Hippocampal formation (tissue), 2 donors: ENCODE results near the gene ZBTB46.

Experiments used
- DNase-seq, 2 donors: peaks; one replicate each; lab custom pipeline; 2025; lab: John Stamatoyannopoulos, UW

The ZBTB46 gene

GRCh38 chr20:63745961-63746731 is 84.9 kb downstream of the ZBTB46 start:
- DNase-seq, result no peak

DNA sequence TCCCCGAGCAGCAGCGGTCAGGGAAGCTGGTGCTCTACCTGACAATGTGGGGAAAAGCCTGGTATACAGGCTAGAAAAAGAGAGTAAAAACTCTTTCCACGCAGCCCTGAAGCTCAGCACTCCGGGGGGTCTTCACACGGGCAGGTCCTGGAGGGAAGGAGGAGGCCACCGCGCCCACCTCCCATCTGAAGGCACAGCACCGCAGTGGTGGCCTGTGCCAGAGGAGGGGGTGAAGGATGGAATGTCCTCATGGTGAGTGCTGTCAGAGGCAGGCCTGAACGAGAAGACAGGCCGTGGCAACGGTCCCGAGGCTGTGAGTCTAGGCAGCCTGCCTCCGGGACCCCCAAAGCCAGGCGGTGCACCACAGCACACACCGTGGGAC is 85.6 kb downstream of the ZBTB46 start:
- no peak for DNase-seq

DNA sequence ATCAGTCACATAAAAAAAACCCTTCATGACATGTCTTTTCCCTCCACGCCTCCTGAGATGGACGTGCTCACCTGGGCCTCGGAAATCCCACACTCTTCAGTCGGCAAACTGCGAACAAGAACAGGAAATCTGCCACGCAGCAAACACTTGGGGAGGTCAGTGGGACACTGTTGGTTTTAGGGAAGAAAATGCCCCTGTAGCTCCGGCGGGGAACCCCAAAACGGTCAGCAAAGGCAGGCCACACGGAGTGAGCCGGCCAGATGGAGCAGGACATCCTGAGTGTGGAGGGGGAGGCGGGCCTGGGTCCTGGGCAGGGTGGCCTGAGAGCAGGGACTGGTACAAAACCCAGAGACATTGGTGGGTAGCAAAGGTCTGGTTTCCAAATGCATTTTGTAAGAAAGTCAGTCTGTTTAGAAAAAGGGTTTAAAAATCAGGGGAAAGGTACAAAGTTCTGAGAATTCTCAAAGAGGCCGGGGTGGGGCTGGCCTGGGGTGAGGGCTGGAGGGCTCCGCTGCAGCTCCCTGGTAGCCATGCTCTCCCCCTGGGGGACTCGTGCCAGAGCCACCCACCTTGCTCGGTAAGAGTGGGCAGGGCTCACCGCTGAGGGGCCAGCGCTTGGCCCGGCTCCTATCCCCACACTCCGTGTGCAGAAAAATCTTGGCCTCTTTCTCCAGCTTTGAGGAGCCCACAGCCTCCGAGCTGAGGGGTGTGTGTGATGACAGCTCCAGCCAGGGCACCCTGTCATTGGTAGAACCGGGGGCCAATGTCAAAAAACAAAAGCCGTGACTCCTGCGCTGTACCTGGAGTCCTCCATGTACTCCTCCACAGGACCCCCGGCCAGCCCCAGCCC is 86.3 kb downstream of the ZBTB46 start:
- DNase-seq, result no peak

- DNase-seq, result no peak
Measured at GRCh38 chr20:63744158-63744557, 86.9 kb downstream of the ZBTB46 start.

GRCh38 chr20:63743210-63743970 is 87.7 kb downstream of the ZBTB46 start:
- DNase-seq, result no peak

DNA sequence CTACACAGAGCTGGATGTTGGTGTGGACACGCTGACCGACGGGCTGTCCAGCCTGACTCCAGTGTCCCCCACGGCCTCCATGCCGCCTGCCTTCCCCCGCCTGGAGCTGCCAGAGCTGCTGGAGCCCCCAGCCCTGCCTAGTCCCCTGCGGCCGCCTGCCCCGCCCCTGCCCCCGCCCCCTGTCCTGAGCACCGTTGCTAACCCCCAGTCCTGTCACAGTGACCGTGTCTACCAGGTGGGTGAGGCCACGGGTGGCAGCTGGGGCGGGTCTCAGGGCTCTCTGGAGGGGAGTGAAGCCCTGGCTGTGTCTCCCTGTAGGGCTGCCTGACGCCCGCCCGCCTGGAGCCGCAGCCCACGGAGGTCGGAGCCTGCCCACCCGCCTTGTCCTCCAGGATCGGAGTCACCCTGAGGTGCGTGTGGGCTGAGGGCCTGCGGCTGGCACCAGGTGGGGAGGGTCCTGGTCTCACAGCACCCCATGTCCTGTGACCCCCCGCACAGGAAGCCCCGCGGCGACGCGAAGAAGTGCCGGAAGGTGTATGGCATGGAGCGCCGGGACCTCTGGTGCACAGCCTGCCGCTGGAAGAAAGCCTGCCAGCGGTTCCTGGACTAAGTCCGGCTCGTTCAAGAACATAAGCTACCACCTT is 88.6 kb downstream of the ZBTB46 start:
- no peak for DNase-seq

DNA sequence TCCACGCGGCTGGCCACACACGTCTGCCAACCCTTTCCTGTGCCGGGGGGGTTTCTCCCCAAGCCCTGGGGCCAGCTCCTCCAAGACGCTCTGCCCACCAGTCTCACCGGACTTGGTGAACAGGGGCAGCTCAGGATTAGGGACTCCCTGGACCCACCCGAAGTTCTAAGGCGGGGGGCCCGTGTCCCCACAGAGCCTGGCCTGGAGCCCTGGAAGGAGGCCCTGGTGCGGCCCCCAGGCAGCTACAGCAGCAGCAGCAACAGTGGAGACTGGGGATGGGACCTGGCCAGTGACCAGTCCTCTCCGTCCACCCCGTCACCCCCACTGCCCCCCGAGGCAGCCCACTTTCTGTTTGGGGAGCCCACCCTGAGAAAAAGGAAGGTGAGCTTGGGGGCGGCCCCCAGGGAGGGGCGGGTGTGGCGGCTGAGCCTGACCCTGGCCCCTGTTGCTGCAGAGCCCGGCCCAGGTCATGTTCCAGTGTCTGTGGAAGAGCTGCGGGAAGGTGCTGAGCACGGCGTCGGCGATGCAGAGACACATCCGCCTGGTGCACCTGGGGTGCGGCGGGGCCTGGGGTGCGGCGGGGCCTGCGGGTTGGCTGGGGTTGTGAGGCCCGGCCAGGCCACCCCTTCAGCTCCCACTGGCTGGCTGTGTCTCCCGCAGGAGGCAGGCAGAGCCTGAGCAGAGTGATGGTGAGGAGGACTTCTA is 89.2 kb downstream of the ZBTB46 start:
- no peak for DNase-seq

GRCh38 chr20:63741354-63741675 is 89.7 kb downstream of the ZBTB46 start:
- no peak for DNase-seq

GRCh38 chr20:63740627-63741353 is 90.3 kb downstream of the ZBTB46 start:
- DNase-seq, result peak; percentile 43 to 74

DNA sequence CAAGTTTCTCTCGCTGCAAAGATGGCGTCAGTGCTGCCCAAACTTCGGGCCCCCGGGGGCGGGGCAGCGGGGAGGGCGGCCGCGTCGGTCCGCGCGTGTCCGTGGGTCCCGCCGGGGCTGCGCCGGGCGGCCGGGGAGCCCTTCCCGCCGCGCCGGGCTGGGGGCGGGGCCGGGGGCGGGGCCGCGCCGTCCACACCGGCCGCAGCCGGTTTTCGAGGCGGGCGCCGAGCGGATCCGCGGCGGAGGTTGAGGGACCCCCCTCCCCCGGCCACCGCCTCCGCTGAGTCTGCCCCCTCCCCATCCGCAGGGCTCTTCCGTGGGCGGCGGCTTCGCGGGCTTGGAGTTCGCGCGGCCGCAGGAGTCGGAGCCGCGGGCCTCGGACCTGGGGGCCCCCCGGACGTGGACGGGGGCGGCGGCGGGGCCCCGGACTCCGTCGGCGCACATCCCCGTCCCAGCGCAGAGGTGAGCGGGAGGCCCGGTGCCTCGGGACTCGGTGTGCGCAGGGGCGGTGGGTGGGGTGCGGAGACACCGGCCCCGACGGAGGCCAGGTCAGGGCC is 90.9 kb downstream of the ZBTB46 start:
- no peak for DNase-seq

DNA sequence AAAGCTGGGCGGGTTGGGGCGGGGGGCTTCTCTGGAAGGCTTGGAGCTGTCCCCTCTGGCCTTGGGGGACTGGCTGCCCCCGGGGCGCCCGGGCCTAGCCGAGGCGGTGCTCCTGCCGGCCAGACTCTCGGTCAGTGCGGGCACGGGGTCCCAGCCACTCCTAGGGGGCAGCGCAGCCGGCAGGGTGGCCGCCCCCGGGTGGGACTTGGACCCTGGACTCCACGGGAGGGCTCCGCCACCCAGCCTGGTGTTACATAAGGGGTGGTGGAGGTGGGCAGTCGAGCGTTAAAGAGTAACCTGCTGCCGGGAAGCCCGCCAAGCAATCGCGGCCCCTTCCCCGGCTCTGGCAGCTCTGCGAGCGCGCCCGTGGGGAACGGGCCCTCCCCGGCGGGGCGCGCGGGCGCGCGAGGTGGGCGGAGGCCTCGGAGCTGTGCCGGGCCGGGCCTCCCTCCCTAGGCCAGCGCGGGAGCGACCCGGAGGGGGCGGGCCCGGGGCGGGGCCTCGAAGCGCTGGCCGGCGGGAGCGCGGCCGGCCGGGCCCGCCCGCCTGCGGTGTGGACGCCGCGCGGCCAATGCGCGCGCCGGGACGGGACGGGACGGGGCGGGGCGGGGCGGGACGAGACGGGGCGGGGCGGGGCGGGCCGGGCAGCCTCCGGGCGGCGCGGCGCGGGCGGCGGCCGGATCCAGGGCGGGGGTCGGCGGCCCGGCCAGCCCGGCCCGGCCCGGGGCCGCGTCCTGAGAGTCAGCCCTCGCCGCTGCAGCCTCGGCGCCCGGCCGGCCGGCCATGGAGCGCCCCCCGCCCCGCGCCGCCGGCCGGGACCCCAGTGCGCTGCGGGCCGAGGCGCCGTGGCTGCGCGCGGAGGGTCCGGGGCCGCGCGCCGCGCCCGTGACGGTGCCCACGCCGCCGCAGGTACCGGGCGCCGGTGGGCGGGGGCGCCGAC is 91.7 kb downstream of the ZBTB46 start, which contains the start of gene SLC2A4RG:
Gene SLC2A4RG, plus strand, starts transcription at position 647 of the 940 bp plus-strand sequence. Its CDS starts 137 bp downstream, at position 784.
- DNase-seq, result peak; percentile 57 to 70

- no peak for DNase-seq
Measured at GRCh38 chr20:63738687-63739129, 92.4 kb downstream of the ZBTB46 start.

DNA sequence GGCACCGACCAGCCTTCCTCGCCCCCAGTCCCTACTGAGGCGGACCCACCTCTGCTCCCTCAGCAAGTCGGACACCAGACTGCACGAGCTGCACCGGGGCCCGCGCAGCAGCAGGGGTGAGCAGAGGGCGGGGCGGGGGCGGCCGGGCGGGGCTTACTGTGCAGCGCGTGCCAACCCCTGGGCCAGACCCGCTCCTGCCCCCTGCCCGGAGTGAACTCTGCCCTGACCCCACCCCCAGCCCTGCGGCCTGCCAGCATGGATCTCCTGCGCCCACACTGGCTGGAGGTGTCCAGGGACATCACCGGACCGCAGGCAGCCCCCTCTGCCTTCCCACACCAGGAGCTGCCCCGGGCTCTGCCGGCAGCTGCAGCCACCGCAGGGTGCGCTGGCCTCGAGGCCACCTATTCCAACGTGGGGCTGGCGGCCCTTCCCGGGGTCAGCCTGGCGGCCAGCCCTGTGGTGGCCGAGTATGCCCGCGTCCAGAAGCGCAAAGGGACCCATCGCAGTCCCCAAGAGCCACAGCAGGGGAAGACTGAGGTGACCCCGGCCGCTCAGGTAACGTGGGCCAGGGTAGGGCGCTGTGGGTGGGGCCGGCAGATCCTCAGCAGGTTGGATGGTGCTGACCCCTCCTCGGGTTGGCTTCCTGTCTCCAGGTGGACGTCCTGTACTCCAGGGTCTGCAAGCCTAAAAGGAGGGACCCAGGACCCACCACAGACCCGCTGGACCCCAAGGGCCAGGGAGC is 92.9 kb downstream of the ZBTB46 start:
- no peak for DNase-seq

DNA sequence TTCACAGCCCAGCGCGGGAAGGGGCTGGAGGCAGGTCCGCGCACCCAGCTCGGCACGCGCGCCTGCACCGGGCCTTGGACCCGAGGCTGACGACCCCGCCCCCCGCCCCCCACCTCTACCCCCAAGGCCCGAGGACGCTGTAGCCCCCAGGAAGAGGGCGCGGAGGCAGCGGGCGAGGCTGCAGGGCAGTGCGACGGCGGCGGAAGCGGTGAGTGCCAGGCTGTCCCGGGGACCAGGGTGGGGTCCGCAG is 93.4 kb downstream of the ZBTB46 start:
- no peak for DNase-seq

DNA sequence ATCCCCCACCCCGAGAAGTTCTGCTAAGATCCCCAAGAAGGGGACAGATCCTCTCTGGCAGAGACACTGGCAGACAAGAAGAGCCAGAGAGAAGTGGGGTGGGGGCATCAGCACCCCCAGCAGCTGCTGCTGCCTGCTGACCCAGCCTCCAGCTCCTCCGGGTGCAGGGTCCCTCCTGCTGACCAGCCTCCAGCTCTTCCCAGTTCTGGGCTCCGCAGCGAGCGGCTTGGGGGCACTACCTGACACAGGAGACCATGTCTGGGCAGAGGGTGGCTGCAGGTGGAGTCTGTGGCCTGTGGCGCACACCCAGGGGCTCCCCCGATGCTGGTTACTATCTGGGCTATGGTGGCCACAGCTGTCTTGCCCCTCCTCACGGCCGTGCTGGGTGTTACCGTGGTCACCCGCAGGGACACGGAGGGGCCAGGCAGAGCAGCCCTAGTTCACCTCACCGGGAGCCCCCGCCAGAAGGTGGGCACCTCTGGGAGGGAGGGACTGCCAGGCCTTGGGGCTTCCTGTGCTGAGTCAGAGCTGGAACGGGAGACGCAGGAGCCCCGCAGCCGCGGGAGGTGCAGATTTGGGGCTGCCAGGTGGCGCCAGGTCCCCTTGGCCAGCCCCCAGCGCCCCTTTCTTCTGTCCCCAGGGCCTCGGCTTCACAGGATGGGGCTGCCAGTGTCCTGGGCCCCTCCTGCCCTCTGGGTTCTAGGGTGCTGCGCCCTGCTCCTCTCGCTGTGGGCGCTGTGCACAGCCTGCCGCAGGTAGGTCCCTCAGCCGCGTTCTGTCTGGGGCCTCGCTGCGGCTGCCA is 94.0 kb downstream of the ZBTB46 start:
- no peak for DNase-seq

GRCh38 chr20:63735859-63736718 is 95.0 kb downstream of the ZBTB46 start, which contains the start of gene LIME1:
Gene LIME1 (plus strand): TSS chr20:63736664. CDS start chr20:63737550, 886 bp downstream.
- DNase-seq, result no peak
